GM12878 (cell line): ENCODE data around the gene PPEF1. TPM values are rescaled to one million over a fixed set of nuclear protein-coding genes. Genes with fewer than 3 reads are reported as not detected.
A peak's percentile ranks its signal among the peaks of the same experiment; 100 is the strongest.

Source experiments
- CREB1 ChIP-seq: IDR thresholded peaks from 2 replicates; pipeline ENCODE4 v1.6.1; 2012; ENCODE audit warnings: low read depth, mild to moderate bottlenecking, inconsistent platforms
- DPF2 ChIP-seq: fragments of 450-650 bp; IDR thresholded peaks from 2 replicates; pipeline ENCODE4 v1.6.1; 2017; ENCODE audit warnings: mild to moderate bottlenecking
- EP300 ChIP-seq, 2 experiments: fragments of 150-350 bp in 1 of 2; IDR thresholded peaks; 2 replicates each; pipeline ENCODE4 v1.6.1; 2011 to 2012; ENCODE audit warnings: low read depth in 2 of 2, low read length in 2 of 2, borderline replicate concordance in 1 of 2, improper control_type of control experiment in 1 of 2, inconsistent platforms in 1 of 2; ENCODE audit not compliant: control insufficient read depth in 1 of 2
- HDAC2 ChIP-seq: fragments of 200-600 bp; sonication (generic); IDR thresholded peaks from 2 replicates; pipeline ENCODE4 v1.6.1; 2017
- MEF2A ChIP-seq: IDR thresholded peaks from 2 replicates; pipeline ENCODE4 v1.6.1; 2011; ENCODE audit warnings: low read depth, mild to moderate bottlenecking, low read length, moderate library complexity; ENCODE audit not compliant: insufficient read depth
- MEF2B ChIP-seq: fragments of 450-650 bp; IDR thresholded peaks from 2 replicates; pipeline ENCODE4 v1.6.1; 2018; ENCODE audit warnings: mild to moderate bottlenecking, moderate library complexity; ENCODE audit not compliant: partially characterized antibody, poor library complexity, severe bottlenecking
- RUNX3 ChIP-seq: IDR thresholded peaks from 2 replicates; pipeline ENCODE4 v1.6.1; 2012; ENCODE audit warnings: low read length, inconsistent platforms
- SUZ12 ChIP-seq: fragments of 200-600 bp; sonication (generic); IDR thresholded peaks from one replicate; pipeline ENCODE4 v1.6.1; 2018; ENCODE audit warnings: antibody characterized with exemption, mild to moderate bottlenecking; ENCODE audit not compliant: unreplicated experiment
- ZBTB40 ChIP-seq: fragments of 450-650 bp; IDR thresholded peaks from 2 replicates; pipeline ENCODE4 v1.6.1; 2016; ENCODE audit warnings: mild to moderate bottlenecking, moderate library complexity, borderline replicate concordance
- polyA plus RNA-seq, 11 experiments: library from polyadenylated mRNA; depleted of rRNA in 4 of 11; unstranded in 6 of 11; stranded (reverse) in 5 of 11; fragments of >200 nt; fragmentation: Nextera tagmentation in 4 of 11; fragmentation: Illumina TruSeq in 1 of 11; extraction: Ambion mirVana in 4 of 11; extraction: Trizol in 1 of 11; gene quantifications; 1 replicate in 1 of 11; 2 replicates in 10 of 11; pipeline versions ENCODE4 v1.2.1 to v1.2.3, GENCODE V29; 2011 to 2016; ENCODE audit warnings: inconsistent platforms in 2 of 11, missing spikeins in 2 of 11, low read depth in 1 of 11
- total RNA-seq, 4 experiments: library from RNA; depleted of rRNA in 3 of 4; stranded (reverse); fragments of >200 nt in 3 of 4; fragmentation: Illumina TruSeq in 1 of 4; extraction: Trizol in 1 of 4; gene quantifications; 2 replicates each; pipeline versions ENCODE4 v1.2.1 to v1.2.3, GENCODE V29; 2013 to 2021
- TF ChIP-seq, protein P1 (sequence below): IDR thresholded peaks from 2 replicates; pipeline ENCODE4 v1.6.1; 2012; ENCODE audit warnings: low read length, inconsistent platforms
- TF ChIP-seq, protein P2 (sequence below): fragments of 450-650 bp; IDR thresholded peaks from 2 replicates; pipeline ENCODE4 v1.6.1; 2017; ENCODE audit warnings: mild to moderate bottlenecking, moderate library complexity
- TF ChIP-seq, protein P3 (sequence below): fragments of 450-650 bp; IDR thresholded peaks from 2 replicates; pipeline ENCODE4 v1.6.1; 2016; ENCODE audit warnings: mild to moderate bottlenecking
- TF ChIP-seq, protein P4 (sequence below): fragments of 450-650 bp; IDR thresholded peaks from 2 replicates; pipeline ENCODE4 v1.6.1; 2016; ENCODE audit warnings: mild to moderate bottlenecking
- TF ChIP-seq, protein P5 (sequence below): IDR thresholded peaks from 2 replicates; pipeline ENCODE4 v1.6.1; 2011; ENCODE audit warnings: borderline replicate concordance, low read depth, mild to moderate bottlenecking, moderate library complexity, low read length; ENCODE audit not compliant: insufficient read depth, poor library complexity, severe bottlenecking

PPEF1 gene
- total and polyA plus RNA-seq, 10 of the 15 experiments (the other 5 are each of a cell fraction or from before 2014, with no cell fraction given), result 0.24 to 2.2 (median 0.50) TPM

DNA sequence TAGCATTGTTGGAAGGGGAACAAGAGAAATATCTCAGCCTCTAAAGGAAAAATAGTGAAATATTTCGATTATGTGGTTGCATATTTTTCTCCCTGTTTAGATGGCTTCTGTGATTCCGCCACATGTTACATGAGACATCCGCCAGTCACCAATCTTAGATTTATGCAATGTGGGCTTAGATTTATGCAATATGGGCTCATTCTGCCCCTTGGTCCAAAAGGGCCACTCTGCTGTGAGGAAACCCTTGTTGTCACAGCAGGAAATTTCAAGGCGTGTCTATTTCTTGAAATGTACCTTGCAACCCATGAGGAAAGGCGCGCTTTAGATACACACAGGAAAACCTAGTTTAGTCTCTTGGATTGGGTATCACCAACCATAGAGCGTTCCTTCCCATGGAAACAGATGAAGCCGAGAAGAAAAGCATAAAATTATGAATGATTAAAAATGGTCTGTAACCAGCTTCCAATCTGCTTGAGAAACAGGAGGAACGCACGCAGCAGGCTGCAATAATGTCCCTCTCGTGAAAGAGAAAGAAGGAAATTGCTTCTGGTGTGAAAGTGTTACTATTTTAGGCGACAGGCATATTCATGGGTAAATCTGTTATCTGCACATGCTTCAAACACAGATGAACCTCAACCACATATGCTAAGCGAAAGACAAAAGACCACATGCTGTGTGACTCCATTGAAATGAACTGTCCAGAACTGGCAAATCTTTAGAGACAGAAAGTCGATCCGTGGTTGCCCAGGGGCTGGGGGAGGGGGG, 39.2 kb upstream of the PPEF1 start (continued):
- TF ChIP-seq, protein P1, sequence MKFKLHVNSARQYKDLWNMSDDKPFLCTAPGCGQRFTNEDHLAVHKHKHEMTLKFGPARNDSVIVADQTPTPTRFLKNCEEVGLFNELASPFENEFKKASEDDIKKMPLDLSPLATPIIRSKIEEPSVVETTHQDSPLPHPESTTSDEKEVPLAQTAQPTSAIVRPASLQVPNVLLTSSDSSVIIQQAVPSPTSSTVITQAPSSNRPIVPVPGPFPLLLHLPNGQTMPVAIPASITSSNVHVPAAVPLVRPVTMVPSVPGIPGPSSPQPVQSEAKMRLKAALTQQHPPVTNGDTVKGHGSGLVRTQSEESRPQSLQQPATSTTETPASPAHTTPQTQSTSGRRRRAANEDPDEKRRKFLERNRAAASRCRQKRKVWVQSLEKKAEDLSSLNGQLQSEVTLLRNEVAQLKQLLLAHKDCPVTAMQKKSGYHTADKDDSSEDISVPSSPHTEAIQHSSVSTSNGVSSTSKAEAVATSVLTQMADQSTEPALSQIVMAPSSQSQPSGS, result peak; percentile 66; the same call in 1 of the 2 replicates
- TF ChIP-seq, protein P2, sequence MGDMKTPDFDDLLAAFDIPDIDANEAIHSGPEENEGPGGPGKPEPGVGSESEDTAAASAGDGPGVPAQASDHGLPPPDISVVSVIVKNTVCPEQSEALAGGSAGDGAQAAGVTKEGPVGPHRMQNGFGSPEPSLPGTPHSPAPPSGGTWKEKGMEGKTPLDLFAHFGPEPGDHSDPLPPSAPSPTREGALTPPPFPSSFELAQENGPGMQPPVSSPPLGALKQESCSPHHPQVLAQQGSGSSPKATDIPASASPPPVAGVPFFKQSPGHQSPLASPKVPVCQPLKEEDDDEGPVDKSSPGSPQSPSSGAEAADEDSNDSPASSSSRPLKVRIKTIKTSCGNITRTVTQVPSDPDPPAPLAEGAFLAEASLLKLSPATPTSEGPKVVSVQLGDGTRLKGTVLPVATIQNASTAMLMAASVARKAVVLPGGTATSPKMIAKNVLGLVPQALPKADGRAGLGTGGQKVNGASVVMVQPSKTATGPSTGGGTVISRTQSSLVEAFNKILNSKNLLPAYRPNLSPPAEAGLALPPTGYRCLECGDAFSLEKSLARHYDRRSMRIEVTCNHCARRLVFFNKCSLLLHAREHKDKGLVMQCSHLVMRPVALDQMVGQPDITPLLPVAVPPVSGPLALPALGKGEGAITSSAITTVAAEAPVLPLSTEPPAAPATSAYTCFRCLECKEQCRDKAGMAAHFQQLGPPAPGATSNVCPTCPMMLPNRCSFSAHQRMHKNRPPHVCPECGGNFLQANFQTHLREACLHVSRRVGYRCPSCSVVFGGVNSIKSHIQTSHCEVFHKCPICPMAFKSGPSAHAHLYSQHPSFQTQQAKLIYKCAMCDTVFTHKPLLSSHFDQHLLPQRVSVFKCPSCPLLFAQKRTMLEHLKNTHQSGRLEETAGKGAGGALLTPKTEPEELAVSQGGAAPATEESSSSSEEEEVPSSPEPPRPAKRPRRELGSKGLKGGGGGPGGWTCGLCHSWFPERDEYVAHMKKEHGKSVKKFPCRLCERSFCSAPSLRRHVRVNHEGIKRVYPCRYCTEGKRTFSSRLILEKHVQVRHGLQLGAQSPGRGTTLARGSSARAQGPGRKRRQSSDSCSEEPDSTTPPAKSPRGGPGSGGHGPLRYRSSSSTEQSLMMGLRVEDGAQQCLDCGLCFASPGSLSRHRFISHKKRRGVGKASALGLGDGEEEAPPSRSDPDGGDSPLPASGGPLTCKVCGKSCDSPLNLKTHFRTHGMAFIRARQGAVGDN, result peak; percentile 65
- TF ChIP-seq, protein P3, sequence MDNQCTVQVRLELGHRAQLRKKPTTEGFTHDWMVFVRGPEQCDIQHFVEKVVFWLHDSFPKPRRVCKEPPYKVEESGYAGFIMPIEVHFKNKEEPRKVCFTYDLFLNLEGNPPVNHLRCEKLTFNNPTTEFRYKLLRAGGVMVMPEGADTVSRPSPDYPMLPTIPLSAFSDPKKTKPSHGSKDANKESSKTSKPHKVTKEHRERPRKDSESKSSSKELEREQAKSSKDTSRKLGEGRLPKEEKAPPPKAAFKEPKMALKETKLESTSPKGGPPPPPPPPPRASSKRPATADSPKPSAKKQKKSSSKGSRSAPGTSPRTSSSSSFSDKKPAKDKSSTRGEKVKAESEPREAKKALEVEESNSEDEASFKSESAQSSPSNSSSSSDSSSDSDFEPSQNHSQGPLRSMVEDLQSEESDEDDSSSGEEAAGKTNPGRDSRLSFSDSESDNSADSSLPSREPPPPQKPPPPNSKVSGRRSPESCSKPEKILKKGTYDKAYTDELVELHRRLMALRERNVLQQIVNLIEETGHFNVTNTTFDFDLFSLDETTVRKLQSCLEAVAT, result no peak
- TF ChIP-seq CREB1 (no peak), MEF2A (peak; percentile 88), HDAC2 (no peak), EP300 (IDR thresholded peaks at IDR 0.05; ENCODE audit: borderline replicate concordance in 1 of 2, control insufficient read depth in 1 of 2, low read depth in 2 of 2, low read length in 2 of 2) (no peak), SUZ12 (no peak), RUNX3 (peak; percentile 75), MEF2B (peak; percentile 94), DPF2 (no peak), ZBTB40 (no peak)
- TF ChIP-seq, protein P4, sequence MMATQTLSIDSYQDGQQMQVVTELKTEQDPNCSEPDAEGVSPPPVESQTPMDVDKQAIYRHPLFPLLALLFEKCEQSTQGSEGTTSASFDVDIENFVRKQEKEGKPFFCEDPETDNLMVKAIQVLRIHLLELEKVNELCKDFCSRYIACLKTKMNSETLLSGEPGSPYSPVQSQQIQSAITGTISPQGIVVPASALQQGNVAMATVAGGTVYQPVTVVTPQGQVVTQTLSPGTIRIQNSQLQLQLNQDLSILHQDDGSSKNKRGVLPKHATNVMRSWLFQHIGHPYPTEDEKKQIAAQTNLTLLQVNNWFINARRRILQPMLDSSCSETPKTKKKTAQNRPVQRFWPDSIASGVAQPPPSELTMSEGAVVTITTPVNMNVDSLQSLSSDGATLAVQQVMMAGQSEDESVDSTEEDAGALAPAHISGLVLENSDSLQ, result no peak
- TF ChIP-seq, protein P5, sequence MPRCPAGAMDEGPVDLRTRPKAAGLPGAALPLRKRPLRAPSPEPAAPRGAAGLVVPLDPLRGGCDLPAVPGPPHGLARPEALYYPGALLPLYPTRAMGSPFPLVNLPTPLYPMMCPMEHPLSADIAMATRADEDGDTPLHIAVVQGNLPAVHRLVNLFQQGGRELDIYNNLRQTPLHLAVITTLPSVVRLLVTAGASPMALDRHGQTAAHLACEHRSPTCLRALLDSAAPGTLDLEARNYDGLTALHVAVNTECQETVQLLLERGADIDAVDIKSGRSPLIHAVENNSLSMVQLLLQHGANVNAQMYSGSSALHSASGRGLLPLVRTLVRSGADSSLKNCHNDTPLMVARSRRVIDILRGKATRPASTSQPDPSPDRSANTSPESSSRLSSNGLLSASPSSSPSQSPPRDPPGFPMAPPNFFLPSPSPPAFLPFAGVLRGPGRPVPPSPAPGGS, result peak; percentile 64
